ENCODE measurements around the gene LRRC72. TPM values are rescaled to one million over a fixed set of nuclear protein-coding genes. Genes with fewer than 3 reads are reported as not detected.

LRRC72 gene
- total and polyA plus RNA-seq, 2 experiments from 2014 or later = not detected

DNA sequence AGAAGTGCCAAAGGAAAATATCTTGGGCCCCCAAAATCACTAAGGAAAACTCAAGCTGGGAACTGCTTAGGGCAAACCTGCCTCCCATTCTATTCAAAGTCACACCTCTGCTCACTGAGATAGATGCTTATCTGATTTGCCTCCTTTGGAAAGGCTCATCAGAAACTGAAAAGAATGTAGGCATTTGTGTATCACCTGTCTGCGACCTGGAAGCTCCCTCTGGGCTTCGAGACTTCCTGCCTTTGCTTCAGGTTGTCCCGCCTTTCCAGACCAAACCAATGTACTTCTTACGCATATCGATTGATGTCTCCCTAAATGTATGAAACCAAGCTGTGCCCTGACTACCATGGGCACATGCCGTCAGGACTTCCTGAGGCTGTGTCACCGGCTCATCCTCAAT is 14.5 kb upstream of the LRRC72 start:
- Histone ChIP-seq H3K27me3 (ENCODE audit: insufficient read depth) (no peaks in the 10 kb centered on the region), H3F3A (replicated peaks; ENCODE audit: low read depth) (no peaks in the 10 kb centered on the region), H3K9me2 (ENCODE audit: insufficient read depth) (peaks cover 6% of the 10 kb centered on the region; the same call in 1 of the 2 replicates), H2AFZ (peak overlapping the region; percentile 80), H3K4me2 (no peak overlapping the region), H3K79me2 (replicated peaks; ENCODE audit: insufficient read depth) (no peaks in the 10 kb centered on the region), H3K4me1 (ENCODE audit: insufficient read depth) (peaks cover 8% of the 10 kb centered on the region; the same call in 1 of the 2 replicates), H3K27ac (ENCODE audit: low read depth) (no peak overlapping the region), H3K36me3 (ENCODE audit: insufficient read depth) (no peaks in the 10 kb centered on the region), H4K20me1 (replicated peaks; ENCODE audit: insufficient read depth) (no peaks in the 10 kb centered on the region), H3K4me3 (no peak overlapping the region)
- TF ChIP-seq EZH2phosphoT487 (IDR thresholded peaks at IDR 0.05; ENCODE audit: unreplicated experiment) = no peak
- no peak for TF ChIP-seq NANOG (IDR thresholded peaks at IDR 0.05; ENCODE audit: borderline replicate concordance)
- TF ChIP-seq CTCF (conservative IDR thresholded peaks at IDR 0.05; ENCODE audit: low read depth in 2 of 2) = no peak
- TF ChIP-seq, protein P1, sequence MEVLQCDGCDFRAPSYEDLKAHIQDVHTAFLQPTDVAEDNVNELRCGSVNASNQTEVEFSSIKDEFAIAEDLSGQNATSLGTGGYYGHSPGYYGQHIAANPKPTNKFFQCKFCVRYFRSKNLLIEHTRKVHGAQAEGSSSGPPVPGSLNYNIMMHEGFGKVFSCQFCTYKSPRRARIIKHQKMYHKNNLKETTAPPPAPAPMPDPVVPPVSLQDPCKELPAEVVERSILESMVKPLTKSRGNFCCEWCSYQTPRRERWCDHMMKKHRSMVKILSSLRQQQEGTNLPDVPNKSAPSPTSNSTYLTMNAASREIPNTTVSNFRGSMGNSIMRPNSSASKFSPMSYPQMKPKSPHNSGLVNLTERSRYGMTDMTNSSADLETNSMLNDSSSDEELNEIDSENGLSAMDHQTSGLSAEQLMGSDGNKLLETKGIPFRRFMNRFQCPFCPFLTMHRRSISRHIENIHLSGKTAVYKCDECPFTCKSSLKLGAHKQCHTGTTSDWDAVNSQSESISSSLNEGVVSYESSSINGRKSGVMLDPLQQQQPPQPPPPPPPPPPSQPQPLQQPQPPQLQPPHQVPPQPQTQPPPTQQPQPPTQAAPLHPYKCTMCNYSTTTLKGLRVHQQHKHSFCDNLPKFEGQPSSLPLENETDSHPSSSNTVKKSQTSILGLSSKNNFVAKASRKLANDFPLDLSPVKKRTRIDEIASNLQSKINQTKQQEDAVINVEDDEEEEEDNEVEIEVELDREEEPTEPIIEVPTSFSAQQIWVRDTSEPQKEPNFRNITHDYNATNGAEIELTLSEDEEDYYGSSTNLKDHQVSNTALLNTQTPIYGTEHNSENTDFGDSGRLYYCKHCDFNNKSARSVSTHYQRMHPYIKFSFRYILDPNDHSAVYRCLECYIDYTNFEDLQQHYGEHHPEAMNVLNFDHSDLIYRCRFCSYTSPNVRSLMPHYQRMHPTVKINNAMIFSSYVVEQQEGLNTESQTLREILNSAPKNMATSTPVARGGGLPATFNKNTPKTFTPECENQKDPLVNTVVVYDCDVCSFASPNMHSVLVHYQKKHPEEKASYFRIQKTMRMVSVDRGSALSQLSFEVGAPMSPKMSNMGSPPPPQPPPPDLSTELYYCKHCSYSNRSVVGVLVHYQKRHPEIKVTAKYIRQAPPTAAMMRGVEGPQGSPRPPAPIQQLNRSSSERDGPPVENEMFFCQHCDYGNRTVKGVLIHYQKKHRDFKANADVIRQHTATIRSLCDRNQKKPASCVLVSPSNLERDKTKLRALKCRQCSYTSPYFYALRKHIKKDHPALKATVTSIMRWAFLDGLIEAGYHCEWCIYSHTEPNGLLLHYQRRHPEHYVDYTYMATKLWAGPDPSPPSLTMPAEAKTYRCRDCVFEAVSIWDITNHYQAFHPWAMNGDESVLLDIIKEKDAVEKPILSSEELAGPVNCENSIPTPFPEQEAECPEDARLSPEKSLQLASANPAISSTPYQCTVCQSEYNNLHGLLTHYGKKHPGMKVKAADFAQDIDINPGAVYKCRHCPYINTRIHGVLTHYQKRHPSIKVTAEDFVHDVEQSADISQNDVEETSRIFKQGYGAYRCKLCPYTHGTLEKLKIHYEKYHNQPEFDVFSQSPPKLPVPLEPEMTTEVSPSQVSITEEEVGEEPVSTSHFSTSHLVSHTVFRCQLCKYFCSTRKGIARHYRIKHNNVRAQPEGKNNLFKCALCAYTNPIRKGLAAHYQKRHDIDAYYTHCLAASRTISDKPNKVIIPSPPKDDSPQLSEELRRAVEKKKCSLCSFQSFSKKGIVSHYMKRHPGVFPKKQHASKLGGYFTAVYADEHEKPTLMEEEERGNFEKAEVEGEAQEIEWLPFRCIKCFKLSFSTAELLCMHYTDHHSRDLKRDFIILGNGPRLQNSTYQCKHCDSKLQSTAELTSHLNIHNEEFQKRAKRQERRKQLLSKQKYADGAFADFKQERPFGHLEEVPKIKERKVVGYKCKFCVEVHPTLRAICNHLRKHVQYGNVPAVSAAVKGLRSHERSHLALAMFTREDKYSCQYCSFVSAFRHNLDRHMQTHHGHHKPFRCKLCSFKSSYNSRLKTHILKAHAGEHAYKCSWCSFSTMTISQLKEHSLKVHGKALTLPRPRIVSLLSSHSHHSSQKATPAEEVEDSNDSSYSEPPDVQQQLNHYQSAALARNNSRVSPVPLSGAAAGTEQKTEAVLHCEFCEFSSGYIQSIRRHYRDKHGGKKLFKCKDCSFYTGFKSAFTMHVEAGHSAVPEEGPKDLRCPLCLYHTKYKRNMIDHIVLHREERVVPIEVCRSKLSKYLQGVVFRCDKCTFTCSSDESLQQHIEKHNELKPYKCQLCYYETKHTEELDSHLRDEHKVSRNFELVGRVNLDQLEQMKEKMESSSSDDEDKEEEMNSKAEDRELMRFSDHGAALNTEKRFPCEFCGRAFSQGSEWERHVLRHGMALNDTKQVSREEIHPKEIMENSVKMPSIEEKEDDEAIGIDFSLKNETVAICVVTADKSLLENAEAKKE (CRISPR knock-in tag; IDR thresholded peaks at IDR 0.05) = no peak
- TF ChIP-seq, protein P2, sequence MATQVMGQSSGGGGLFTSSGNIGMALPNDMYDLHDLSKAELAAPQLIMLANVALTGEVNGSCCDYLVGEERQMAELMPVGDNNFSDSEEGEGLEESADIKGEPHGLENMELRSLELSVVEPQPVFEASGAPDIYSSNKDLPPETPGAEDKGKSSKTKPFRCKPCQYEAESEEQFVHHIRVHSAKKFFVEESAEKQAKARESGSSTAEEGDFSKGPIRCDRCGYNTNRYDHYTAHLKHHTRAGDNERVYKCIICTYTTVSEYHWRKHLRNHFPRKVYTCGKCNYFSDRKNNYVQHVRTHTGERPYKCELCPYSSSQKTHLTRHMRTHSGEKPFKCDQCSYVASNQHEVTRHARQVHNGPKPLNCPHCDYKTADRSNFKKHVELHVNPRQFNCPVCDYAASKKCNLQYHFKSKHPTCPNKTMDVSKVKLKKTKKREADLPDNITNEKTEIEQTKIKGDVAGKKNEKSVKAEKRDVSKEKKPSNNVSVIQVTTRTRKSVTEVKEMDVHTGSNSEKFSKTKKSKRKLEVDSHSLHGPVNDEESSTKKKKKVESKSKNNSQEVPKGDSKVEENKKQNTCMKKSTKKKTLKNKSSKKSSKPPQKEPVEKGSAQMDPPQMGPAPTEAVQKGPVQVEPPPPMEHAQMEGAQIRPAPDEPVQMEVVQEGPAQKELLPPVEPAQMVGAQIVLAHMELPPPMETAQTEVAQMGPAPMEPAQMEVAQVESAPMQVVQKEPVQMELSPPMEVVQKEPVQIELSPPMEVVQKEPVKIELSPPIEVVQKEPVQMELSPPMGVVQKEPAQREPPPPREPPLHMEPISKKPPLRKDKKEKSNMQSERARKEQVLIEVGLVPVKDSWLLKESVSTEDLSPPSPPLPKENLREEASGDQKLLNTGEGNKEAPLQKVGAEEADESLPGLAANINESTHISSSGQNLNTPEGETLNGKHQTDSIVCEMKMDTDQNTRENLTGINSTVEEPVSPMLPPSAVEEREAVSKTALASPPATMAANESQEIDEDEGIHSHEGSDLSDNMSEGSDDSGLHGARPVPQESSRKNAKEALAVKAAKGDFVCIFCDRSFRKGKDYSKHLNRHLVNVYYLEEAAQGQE (IDR thresholded peaks at IDR 0.05; ENCODE audit: unreplicated experiment) = no peak
- no peak for TF ChIP-seq POLR2AphosphoS5 (IDR thresholded peaks at IDR 0.05; ENCODE audit: low read depth)
- TF ChIP-seq ZNF331 (CRISPR knock-in tag; IDR thresholded peaks at IDR 0.05; ENCODE audit: low read depth) = no peak
- TF ChIP-seq ETS1 (IDR thresholded peaks at IDR 0.05) = no peak
- TF ChIP-seq STAT1 (IDR thresholded peaks at IDR 0.05; ENCODE audit: unreplicated experiment) = no peak
- no peak for TF ChIP-seq JUNB (IDR thresholded peaks at IDR 0.05; ENCODE audit: unreplicated experiment)
- TF ChIP-seq CREB1 (CRISPR knock-in tag; IDR thresholded peaks at IDR 0.05; ENCODE audit: low read depth) = no peak
- no peak for TF ChIP-seq ZNF114 (CRISPR knock-in tag; IDR thresholded peaks at IDR 0.05)
- no peak for TF ChIP-seq EZH2 (IDR thresholded peaks at IDR 0.05; ENCODE audit: low read depth, unreplicated experiment)
- H3K27ac Mint-ChIP-seq = no peak overlapping the region
- H3K9me3 Mint-ChIP-seq = no peaks in the 10 kb centered on the region
- no peak for ATAC-seq
- DNase-seq (ENCODE audit: low spot score) = peak; percentile 14
- H3K27me3 Mint-ChIP-seq (ENCODE audit: insufficient read depth, low read depth, poor library complexity) = no peaks in the 10 kb centered on the region
- peaks cover 9% of the 10 kb centered on the region; the same call in 1 of the 3 replicates for H3K4me1 Mint-ChIP-seq
- no peak overlapping the region for H3K4me3 Mint-ChIP-seq
- H3K36me3 Mint-ChIP-seq (ENCODE audit: low read depth) = no peaks in the 10 kb centered on the region
